ENCODE measurements around the gene UBE2E2.

UBE2E2 gene

GRCh38 chr3:23242106-23242505 lies 39.0 kb downstream of the UBE2E2 start:
- no peak for DNase-seq (ENCODE audit: extremely low read depth, low read depth)
- H3K4me3 ChIP-seq (replicated peaks; ENCODE audit: low read depth, low read length) = no peak overlapping the region
- TF ChIP-seq CTCF (IDR thresholded peaks at IDR 0.05; ENCODE audit: low read depth, low read length, missing control alignments) = no peak

- H3K4me3 ChIP-seq (replicated peaks; ENCODE audit: low read depth, low read length) = no peak overlapping the region
- TF ChIP-seq CTCF (IDR thresholded peaks at IDR 0.05; ENCODE audit: low read depth, low read length, missing control alignments) = no peak
- DNase-seq (ENCODE audit: extremely low read depth, low read depth) = no peak
Measured at GRCh38 chr3:23244324-23245041, 41.4 kb downstream of the UBE2E2 start.

- DNase-seq (ENCODE audit: extremely low read depth, low read depth) = no peak
- no peak for TF ChIP-seq CTCF (IDR thresholded peaks at IDR 0.05; ENCODE audit: low read depth, low read length, missing control alignments)
- H3K4me3 ChIP-seq (replicated peaks; ENCODE audit: low read depth, low read length) = no peak overlapping the region
Measured at GRCh38 chr3:23246651-23247050, 43.5 kb downstream of the UBE2E2 start.

- no peak overlapping the region for H3K4me3 ChIP-seq (replicated peaks; ENCODE audit: low read depth, low read length)
- no peak for TF ChIP-seq CTCF (IDR thresholded peaks at IDR 0.05; ENCODE audit: low read depth, low read length, missing control alignments)
- no peak for DNase-seq (ENCODE audit: extremely low read depth, low read depth)
Measured at GRCh38 chr3:23248594-23249131, 45.5 kb downstream of the UBE2E2 start.

- no peak overlapping the region for H3K4me3 ChIP-seq (replicated peaks; ENCODE audit: low read depth, low read length)
- DNase-seq (ENCODE audit: extremely low read depth, low read depth) = no peak
- no peak for TF ChIP-seq CTCF (IDR thresholded peaks at IDR 0.05; ENCODE audit: low read depth, low read length, missing control alignments)
Measured at GRCh38 chr3:23249961-23250360, 46.8 kb downstream of the UBE2E2 start.

GRCh38 chr3:23252122-23252521 lies 49.0 kb downstream of the UBE2E2 start:
- no peak for DNase-seq (ENCODE audit: extremely low read depth, low read depth)
- no peak for TF ChIP-seq CTCF (IDR thresholded peaks at IDR 0.05; ENCODE audit: low read depth, low read length, missing control alignments)
- no peak overlapping the region for H3K4me3 ChIP-seq (replicated peaks; ENCODE audit: low read depth, low read length)

Measured in HFF-Myc (cell line).